ENCODE data around the gene LENEP.

The LENEP gene

GRCh38 chr1:155043301-155043702 lies 49.9 kb downstream of the LENEP start:
- no CpG with 5 or more reads among the region's 12 CpGs for WGBS (ENCODE audit: insufficient coverage, insufficient read length)
- no peak for DNase-seq (ENCODE audit: low read depth, low spot score)
- H3K4me3 ChIP-seq (ENCODE audit: low read length) = no peak overlapping the region
- H3K27ac ChIP-seq (ENCODE audit: low read length) = no peak overlapping the region
- H3K27me3 ChIP-seq (ENCODE audit: control insufficient read depth, insufficient read depth, low read length) = no peaks in the 10 kb centered on the region
- H3K36me3 ChIP-seq (ENCODE audit: control insufficient read depth, insufficient read depth, low read length) = no peaks in the 10 kb centered on the region
- H3K4me1 ChIP-seq (ENCODE audit: control insufficient read depth, insufficient read depth, low read length) = peaks cover 3% of the 10 kb centered on the region
- no peaks in the 10 kb centered on the region for H3K9me3 ChIP-seq (ENCODE audit: control insufficient read depth, insufficient read depth, low read length)

GRCh38 chr1:155043793-155044192 lies 50.4 kb downstream of the LENEP start:
- Histone ChIP-seq H3K9me3 (ENCODE audit: control insufficient read depth, insufficient read depth, low read length) (no peaks in the 10 kb centered on the region), H3K27ac (ENCODE audit: low read length) (no peak overlapping the region), H3K36me3 (ENCODE audit: control insufficient read depth, insufficient read depth, low read length) (no peaks in the 10 kb centered on the region), H3K27me3 (ENCODE audit: control insufficient read depth, insufficient read depth, low read length) (no peaks in the 10 kb centered on the region), H3K4me3 (ENCODE audit: low read length) (no peak overlapping the region), H3K4me1 (ENCODE audit: control insufficient read depth, insufficient read depth, low read length) (peaks cover 3% of the 10 kb centered on the region; the same call in 1 of the 2 replicates)
- no CpG with 5 or more reads among the region's 3 CpGs for WGBS (ENCODE audit: insufficient coverage, insufficient read length)
- no peak for DNase-seq (ENCODE audit: low read depth, low spot score)
